ENCODE data around the gene GHRH.

GHRH gene

GRCh38 chr20:37257530-37257929 is 4.1 kb downstream of the GHRH start:
- no peaks in the 10 kb centered on the region for H3K79me2 ChIP-seq (ENCODE audit: low read length)
- H3K4me3 ChIP-seq (ENCODE audit: low read length), result no peak overlapping the region
- H3K36me3 ChIP-seq (replicated peaks; ENCODE audit: low read depth, low read length), result no peaks in the 10 kb centered on the region
- peaks cover 52% of the 10 kb centered on the region for H3K27me3 ChIP-seq (ENCODE audit: low read depth, low read length)
- no peak overlapping the region for H3K9ac ChIP-seq (ENCODE audit: low read length)
- no peak for TF ChIP-seq CTCF (IDR thresholded peaks at IDR 0.05; ENCODE audit: low read depth, low read length)
- no peak for TF ChIP-seq EZH2phosphoT487 (IDR thresholded peaks at IDR 0.05; ENCODE audit: low read depth)
- no peak overlapping the region for H3K27ac ChIP-seq (ENCODE audit: low read length)
- H3K4me1 ChIP-seq (ENCODE audit: low read length), result peaks cover 8% of the 10 kb centered on the region
- no peaks in the 10 kb centered on the region for H4K20me1 ChIP-seq (ENCODE audit: insufficient read depth, low read length)
- H3K9me3 ChIP-seq (ENCODE audit: insufficient read depth, low read length), result no peaks in the 10 kb centered on the region
- no peak overlapping the region for H2AFZ ChIP-seq (ENCODE audit: low read depth, low read length)
- no peak overlapping the region for H3K4me2 ChIP-seq (ENCODE audit: low read length)

GRCh38 chr20:37256286-37256685 is 5.3 kb downstream of the GHRH start:
- peaks cover 43% of the 10 kb centered on the region for H3K27me3 ChIP-seq (ENCODE audit: low read depth, low read length)
- no peaks in the 10 kb centered on the region for H3K9me3 ChIP-seq (ENCODE audit: insufficient read depth, low read length)
- no peaks in the 10 kb centered on the region for H3K79me2 ChIP-seq (ENCODE audit: low read length)
- no peak overlapping the region for H3K27ac ChIP-seq (ENCODE audit: low read length)
- no peaks in the 10 kb centered on the region for H3K36me3 ChIP-seq (replicated peaks; ENCODE audit: low read depth, low read length)
- H4K20me1 ChIP-seq (ENCODE audit: insufficient read depth, low read length), result no peaks in the 10 kb centered on the region
- no peak overlapping the region for H2AFZ ChIP-seq (ENCODE audit: low read depth, low read length)
- H3K4me1 ChIP-seq (ENCODE audit: low read length), result peaks cover 8% of the 10 kb centered on the region
- TF ChIP-seq CTCF (IDR thresholded peaks at IDR 0.05; ENCODE audit: low read depth, low read length) (no peak), EZH2phosphoT487 (IDR thresholded peaks at IDR 0.05; ENCODE audit: low read depth) (no peak)
- H3K9ac ChIP-seq (ENCODE audit: low read length), result no peak overlapping the region
- H3K4me3 ChIP-seq (ENCODE audit: low read length), result no peak overlapping the region
- no peak overlapping the region for H3K4me2 ChIP-seq (ENCODE audit: low read length)

DNA sequence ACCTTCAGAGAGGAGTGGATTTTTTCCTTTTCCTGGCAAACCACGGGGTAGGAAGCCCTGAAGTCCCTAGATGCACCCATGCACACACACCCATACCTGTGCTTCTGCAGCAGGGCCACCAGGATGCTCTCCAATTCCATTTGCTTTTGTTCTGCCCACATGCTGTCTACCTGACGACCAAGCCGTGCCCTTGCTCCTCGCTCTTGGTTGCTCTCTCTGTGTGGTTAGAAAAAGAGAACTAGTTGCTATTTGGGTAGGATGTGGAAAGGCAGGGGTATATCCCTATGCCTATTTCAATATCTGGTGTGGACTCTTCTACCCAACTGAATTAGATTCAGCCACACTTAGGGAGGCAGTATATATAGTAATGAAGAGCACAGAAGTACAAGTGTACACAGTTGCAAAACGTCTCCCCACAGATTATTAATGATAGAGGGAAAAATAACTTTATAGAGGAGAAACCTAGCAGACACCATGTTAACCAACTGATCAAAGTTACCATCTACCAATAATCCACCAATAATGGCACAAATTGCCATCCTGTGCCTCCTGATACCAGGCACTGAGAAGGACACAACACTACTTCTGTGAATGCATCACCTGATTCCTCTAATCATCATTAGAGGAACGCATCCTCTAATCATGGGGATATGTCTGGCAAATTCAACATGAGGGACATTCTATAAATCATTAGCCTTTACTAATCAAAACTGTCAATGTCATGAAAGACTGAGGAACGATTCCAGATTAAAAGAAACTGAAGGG is 7.3 kb downstream of the GHRH start:
- Histone ChIP-seq H3K36me3 (replicated peaks; ENCODE audit: low read depth, low read length) (no peaks in the 10 kb centered on the region), H3K27ac (ENCODE audit: low read length) (no peak overlapping the region), H3K9ac (ENCODE audit: low read length) (no peak overlapping the region), H3K9me3 (ENCODE audit: insufficient read depth, low read length) (no peaks in the 10 kb centered on the region), H3K4me1 (ENCODE audit: low read length) (peaks cover 8% of the 10 kb centered on the region), H3K4me3 (ENCODE audit: low read length) (no peak overlapping the region), H4K20me1 (ENCODE audit: insufficient read depth, low read length) (no peaks in the 10 kb centered on the region), H3K79me2 (ENCODE audit: low read length) (no peaks in the 10 kb centered on the region), H3K4me2 (ENCODE audit: low read length) (0 out of 2 replicates have a peak overlapping the region, but pooled peaks have one; percentile 8), H3K27me3 (ENCODE audit: low read depth, low read length) (peaks cover 24% of the 10 kb centered on the region), H2AFZ (ENCODE audit: low read depth, low read length) (no peak overlapping the region)
- TF ChIP-seq CTCF (IDR thresholded peaks at IDR 0.05; ENCODE audit: low read depth, low read length) (no peak), EZH2phosphoT487 (IDR thresholded peaks at IDR 0.05; ENCODE audit: low read depth) (no peak)

- Histone ChIP-seq H3K4me2 (ENCODE audit: low read length) (no peak overlapping the region), H3K4me3 (ENCODE audit: low read length) (no peak overlapping the region), H3K36me3 (replicated peaks; ENCODE audit: low read depth, low read length) (no peaks in the 10 kb centered on the region), H3K27me3 (ENCODE audit: low read depth, low read length) (peaks cover 14% of the 10 kb centered on the region), H3K9ac (ENCODE audit: low read length) (no peak overlapping the region), H4K20me1 (ENCODE audit: insufficient read depth, low read length) (no peaks in the 10 kb centered on the region), H3K27ac (ENCODE audit: low read length) (no peak overlapping the region), H2AFZ (ENCODE audit: low read depth, low read length) (no peak overlapping the region), H3K79me2 (ENCODE audit: low read length) (no peaks in the 10 kb centered on the region), H3K9me3 (ENCODE audit: insufficient read depth, low read length) (no peaks in the 10 kb centered on the region), H3K4me1 (ENCODE audit: low read length) (peaks cover 8% of the 10 kb centered on the region)
- TF ChIP-seq CTCF (IDR thresholded peaks at IDR 0.05; ENCODE audit: low read depth, low read length), result no peak
- no peak for TF ChIP-seq EZH2phosphoT487 (IDR thresholded peaks at IDR 0.05; ENCODE audit: low read depth)
Measured at GRCh38 chr20:37253087-37253486, 8.5 kb downstream of the GHRH start.
